GM23338 (cell line): Measurements from ENCODE around the gene GTF2E1. TPM values are rescaled to one million over a fixed set of nuclear protein-coding genes. Genes with fewer than 3 reads are reported as not detected.

Experiments
- ATAC-seq: fragments of 200-7000 bp; cut with Tn5 transposase; 3 replicates; pipeline ENCODE4 v1.9.1; 2020
- DNase-seq: peaks from one replicate; pipeline ENCODE4 v3.0.0-alpha.2; 2015; ENCODE audit warnings: low spot score
- H2AFZ ChIP-seq: fragments of 200-600 bp; sonication (generic); 2 replicates; pipeline ENCODE4 v1.8.0; 2016; ENCODE audit warnings: antibody characterized with exemption, mild to moderate bottlenecking, moderate library complexity
- H3F3A ChIP-seq: fragments of 200-600 bp; sonication (generic); replicated peaks from 2 replicates; pipeline ENCODE4 v1.8.0; 2017; ENCODE audit warnings: antibody characterized with exemption, mixed run types, low read depth
- H3K27ac ChIP-seq: fragments of 200-600 bp; sonication (generic); 2 replicates; pipeline ENCODE4 v1.6.1; 2016; ENCODE audit warnings: low read depth
- H3K27me3 ChIP-seq: fragments of 200-600 bp; sonication (generic); 2 replicates; pipeline ENCODE4 v1.8.0; 2016; ENCODE audit warnings: mild to moderate bottlenecking, mixed run types, moderate library complexity; ENCODE audit not compliant: insufficient read depth
- H3K36me3 ChIP-seq: fragments of 200-600 bp; sonication (generic); 2 replicates; pipeline ENCODE4 v1.8.0; 2016; ENCODE audit warnings: mild to moderate bottlenecking; ENCODE audit not compliant: insufficient read depth
- H3K4me1 ChIP-seq: fragments of 200-600 bp; sonication (generic); 2 replicates; pipeline ENCODE4 v1.8.0; 2016; ENCODE audit warnings: mild to moderate bottlenecking, moderate library complexity; ENCODE audit not compliant: insufficient read depth
- H3K4me2 ChIP-seq: fragments of 200-600 bp; sonication (generic); 2 replicates; pipeline ENCODE4 v1.7.1; 2017; ENCODE audit warnings: mixed run types
- H3K4me3 ChIP-seq: fragments of 200-600 bp; sonication (generic); 2 replicates; pipeline ENCODE4 v1.6.1; 2016; ENCODE audit warnings: mixed run types
- H3K79me2 ChIP-seq: fragments of 200-600 bp; sonication (generic); replicated peaks from 2 replicates; pipeline ENCODE4 v1.8.0; 2017; ENCODE audit warnings: mild to moderate bottlenecking; ENCODE audit not compliant: insufficient read depth
- H3K9me2 ChIP-seq: fragments of 200-600 bp; sonication (generic); 2 replicates; pipeline ENCODE4 v1.8.0; 2017; ENCODE audit not compliant: insufficient read depth
- H4K20me1 ChIP-seq: fragments of 200-600 bp; sonication (generic); replicated peaks from 2 replicates; pipeline ENCODE4 v1.8.0; 2017; ENCODE audit warnings: mild to moderate bottlenecking; ENCODE audit not compliant: insufficient read depth
- H3K27ac Mint-ChIP-seq: 2 replicates; pipeline ENCODE4 v1.8.0; 2020; ENCODE audit warnings: inconsistent platforms, mild to moderate bottlenecking, moderate library complexity, mixed read lengths
- H3K27me3 Mint-ChIP-seq: 3 replicates; pipeline ENCODE4 v1.8.0; 2022; ENCODE audit warnings: low read depth, mild to moderate bottlenecking, moderate library complexity, mixed read lengths, inconsistent platforms; ENCODE audit not compliant: insufficient read depth, poor library complexity
- H3K36me3 Mint-ChIP-seq: 3 replicates; pipeline ENCODE4 v1.8.0; 2021; ENCODE audit warnings: low read depth, mild to moderate bottlenecking, inconsistent platforms, moderate library complexity, mixed read lengths
- H3K4me1 Mint-ChIP-seq: 3 replicates; pipeline ENCODE4 v1.8.0; 2020; ENCODE audit warnings: mild to moderate bottlenecking, inconsistent platforms, mixed read lengths
- H3K4me3 Mint-ChIP-seq: 3 replicates; pipeline ENCODE4 v1.8.0; 2021; ENCODE audit warnings: moderate library complexity, mild to moderate bottlenecking, inconsistent platforms, mixed read lengths
- H3K9me3 Mint-ChIP-seq: 3 replicates; pipeline ENCODE4 v1.8.0; 2020; ENCODE audit warnings: moderate library complexity, mild to moderate bottlenecking, inconsistent platforms, mixed read lengths
- CREB1 ChIP-seq: fragments of 250-450 bp; sonication (Bioruptor Pico); IDR thresholded peaks from 2 replicates; pipeline ENCODE4 v1.5.0; 2020; ENCODE audit warnings: low read depth, mild to moderate bottlenecking, moderate library complexity
- EZH2 ChIP-seq: fragments of 200-600 bp; sonication (generic); IDR thresholded peaks from one replicate; pipeline ENCODE4 v1.8.0; 2017; ENCODE audit warnings: antibody characterized with exemption, mild to moderate bottlenecking, low read depth; ENCODE audit not compliant: unreplicated experiment
- EZH2phosphoT487 ChIP-seq: fragments of 200-600 bp; sonication (generic); IDR thresholded peaks from one replicate; pipeline ENCODE4 v1.8.1; 2018; ENCODE audit warnings: antibody characterized with exemption; ENCODE audit not compliant: unreplicated experiment
- JUNB ChIP-seq: IDR thresholded peaks from one replicate; pipeline ENCODE4 v1.6.1; 2016; ENCODE audit warnings: antibody characterized with exemption; ENCODE audit not compliant: unreplicated experiment
- NANOG ChIP-seq: IDR thresholded peaks from 2 replicates; pipeline ENCODE4 v1.6.1; 2016; ENCODE audit warnings: antibody characterized with exemption, borderline replicate concordance
- POLR2AphosphoS5 ChIP-seq: IDR thresholded peaks from 2 replicates; pipeline ENCODE4 v1.6.1; 2016; ENCODE audit warnings: antibody characterized with exemption, low read depth
- ZNF114 ChIP-seq: fragments of 250-450 bp; sonication (Bioruptor Pico); IDR thresholded peaks from 2 replicates; pipeline ENCODE4 v1.5.0; 2020; ENCODE audit warnings: mild to moderate bottlenecking, moderate library complexity
- ZNF331 ChIP-seq: fragments of 250-450 bp; sonication (Bioruptor Pico); IDR thresholded peaks from 2 replicates; pipeline ENCODE4 v1.5.0; 2020; ENCODE audit warnings: low read depth, mild to moderate bottlenecking, moderate library complexity
- polyA plus RNA-seq: library from polyadenylated mRNA; unstranded; fragments of >200 nt; fragmentation: Nextera tagmentation; extraction: Ambion mirVana; gene quantifications from 2 replicates; pipeline ENCODE4 v1.2.1, GENCODE V29; 2016
- total RNA-seq: library from RNA; depleted of rRNA; stranded (reverse); fragments of >200 nt; shearing (Covaris generic); gene quantifications from 2 replicates; pipeline ENCODE4 v1.2.3, GENCODE V29; 2014
- TF ChIP-seq, protein P1 (sequence below): IDR thresholded peaks from 2 replicates; pipeline ENCODE4 v1.6.1; 2016; ENCODE audit warnings: antibody characterized with exemption
- TF ChIP-seq, protein P2 (sequence below), 2 experiments: fragments of 200-600 bp in 1 of 2; sonication (generic) in 1 of 2; conservative IDR thresholded peaks; 2 replicates each; pipeline versions ENCODE4 v1.5.1 to v1.6.1; 2016 to 2017; ENCODE audit warnings: antibody characterized with exemption in 2 of 2, low read depth in 2 of 2, mild to moderate bottlenecking in 2 of 2, moderate library complexity in 1 of 2
- TF ChIP-seq, protein P3 (sequence below): fragments of 250-450 bp; sonication (Bioruptor Pico); IDR thresholded peaks from 2 replicates; pipeline ENCODE4 v1.5.0; 2020; ENCODE audit warnings: mild to moderate bottlenecking, moderate library complexity

Gene GTF2E1
- total and polyA plus RNA-seq, 2 experiments from 2014 or later, result 24.3 to 69.0 TPM

DNA sequence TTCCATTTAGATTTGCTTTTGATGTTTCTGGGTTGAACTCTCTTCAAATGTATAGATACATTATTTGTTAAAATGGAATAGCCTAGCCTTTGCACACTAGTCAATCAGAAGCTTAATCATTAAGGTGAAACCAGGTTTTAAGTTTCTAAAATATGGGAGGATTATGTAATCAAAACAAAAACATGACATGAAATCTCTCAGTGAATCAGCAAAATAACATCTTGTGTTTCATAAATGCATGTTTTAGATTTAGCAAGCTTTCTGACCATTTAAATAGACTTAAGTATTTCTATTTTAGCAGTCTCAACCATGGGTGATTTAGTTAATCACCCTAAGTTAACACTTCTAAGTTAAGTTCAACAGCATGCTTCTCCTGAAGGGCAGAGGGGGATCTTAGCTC is 11.3 kb downstream of the GTF2E1 start (continued):
- TF ChIP-seq ZNF114 (CRISPR knock-in tag), result no peak
- no peak for TF ChIP-seq POLR2AphosphoS5
- TF ChIP-seq JUNB, result no peak
- no peak for TF ChIP-seq EZH2phosphoT487
- no peak for TF ChIP-seq NANOG
- TF ChIP-seq, protein P1, sequence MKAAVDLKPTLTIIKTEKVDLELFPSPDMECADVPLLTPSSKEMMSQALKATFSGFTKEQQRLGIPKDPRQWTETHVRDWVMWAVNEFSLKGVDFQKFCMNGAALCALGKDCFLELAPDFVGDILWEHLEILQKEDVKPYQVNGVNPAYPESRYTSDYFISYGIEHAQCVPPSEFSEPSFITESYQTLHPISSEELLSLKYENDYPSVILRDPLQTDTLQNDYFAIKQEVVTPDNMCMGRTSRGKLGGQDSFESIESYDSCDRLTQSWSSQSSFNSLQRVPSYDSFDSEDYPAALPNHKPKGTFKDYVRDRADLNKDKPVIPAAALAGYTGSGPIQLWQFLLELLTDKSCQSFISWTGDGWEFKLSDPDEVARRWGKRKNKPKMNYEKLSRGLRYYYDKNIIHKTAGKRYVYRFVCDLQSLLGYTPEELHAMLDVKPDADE, result no peak
- TF ChIP-seq ZNF331 (CRISPR knock-in tag), result no peak
- TF ChIP-seq, protein P2, sequence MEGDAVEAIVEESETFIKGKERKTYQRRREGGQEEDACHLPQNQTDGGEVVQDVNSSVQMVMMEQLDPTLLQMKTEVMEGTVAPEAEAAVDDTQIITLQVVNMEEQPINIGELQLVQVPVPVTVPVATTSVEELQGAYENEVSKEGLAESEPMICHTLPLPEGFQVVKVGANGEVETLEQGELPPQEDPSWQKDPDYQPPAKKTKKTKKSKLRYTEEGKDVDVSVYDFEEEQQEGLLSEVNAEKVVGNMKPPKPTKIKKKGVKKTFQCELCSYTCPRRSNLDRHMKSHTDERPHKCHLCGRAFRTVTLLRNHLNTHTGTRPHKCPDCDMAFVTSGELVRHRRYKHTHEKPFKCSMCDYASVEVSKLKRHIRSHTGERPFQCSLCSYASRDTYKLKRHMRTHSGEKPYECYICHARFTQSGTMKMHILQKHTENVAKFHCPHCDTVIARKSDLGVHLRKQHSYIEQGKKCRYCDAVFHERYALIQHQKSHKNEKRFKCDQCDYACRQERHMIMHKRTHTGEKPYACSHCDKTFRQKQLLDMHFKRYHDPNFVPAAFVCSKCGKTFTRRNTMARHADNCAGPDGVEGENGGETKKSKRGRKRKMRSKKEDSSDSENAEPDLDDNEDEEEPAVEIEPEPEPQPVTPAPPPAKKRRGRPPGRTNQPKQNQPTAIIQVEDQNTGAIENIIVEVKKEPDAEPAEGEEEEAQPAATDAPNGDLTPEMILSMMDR (conservative IDR thresholded peaks at IDR 0.05; ENCODE audit: low read depth in 2 of 2), result no peak

- DNase-seq (no peak), ATAC-seq (no peak)
- Mint-ChIP-seq H3K9me3 (peaks cover 11% of the 10 kb centered on the region; the same call in 2 of the 3 replicates), H3K4me3 (no peak overlapping the region), H3K36me3 (peaks cover 88% of the 10 kb centered on the region), H3K4me1 (peaks cover 27% of the 10 kb centered on the region), H3K27me3 (peaks cover 3% of the 10 kb centered on the region), H3K27ac (no peak overlapping the region)
- no peak overlapping the region for H2AFZ ChIP-seq
- no peaks in the 10 kb centered on the region for H3K27me3 ChIP-seq
- no peak overlapping the region for H3K27ac ChIP-seq
- peaks cover 7% of the 10 kb centered on the region; the same call in 1 of the 2 replicates for H4K20me1 ChIP-seq
- no peaks in the 10 kb centered on the region for H3K9me2 ChIP-seq
- peaks cover 4% of the 10 kb centered on the region; the same call in 1 of the 2 replicates for H3K4me1 ChIP-seq
- H3K79me2 ChIP-seq, result peaks cover 100% of the 10 kb centered on the region
- H3K4me3 ChIP-seq, result no peak overlapping the region
- no peak overlapping the region for H3K4me2 ChIP-seq
- H3K36me3 ChIP-seq, result peaks cover 15% of the 10 kb centered on the region; the same call in 1 of the 2 replicates
- H3F3A ChIP-seq, result no peaks in the 10 kb centered on the region
- no peak for TF ChIP-seq ZNF114 (CRISPR knock-in tag)
- TF ChIP-seq, protein P2 (conservative IDR thresholded peaks at IDR 0.05; ENCODE audit: low read depth in 2 of 2), result no peak
- TF ChIP-seq EZH2phosphoT487, result no peak
- no peak for TF ChIP-seq CREB1 (CRISPR knock-in tag)
- TF ChIP-seq NANOG, result no peak
- TF ChIP-seq, protein P3, sequence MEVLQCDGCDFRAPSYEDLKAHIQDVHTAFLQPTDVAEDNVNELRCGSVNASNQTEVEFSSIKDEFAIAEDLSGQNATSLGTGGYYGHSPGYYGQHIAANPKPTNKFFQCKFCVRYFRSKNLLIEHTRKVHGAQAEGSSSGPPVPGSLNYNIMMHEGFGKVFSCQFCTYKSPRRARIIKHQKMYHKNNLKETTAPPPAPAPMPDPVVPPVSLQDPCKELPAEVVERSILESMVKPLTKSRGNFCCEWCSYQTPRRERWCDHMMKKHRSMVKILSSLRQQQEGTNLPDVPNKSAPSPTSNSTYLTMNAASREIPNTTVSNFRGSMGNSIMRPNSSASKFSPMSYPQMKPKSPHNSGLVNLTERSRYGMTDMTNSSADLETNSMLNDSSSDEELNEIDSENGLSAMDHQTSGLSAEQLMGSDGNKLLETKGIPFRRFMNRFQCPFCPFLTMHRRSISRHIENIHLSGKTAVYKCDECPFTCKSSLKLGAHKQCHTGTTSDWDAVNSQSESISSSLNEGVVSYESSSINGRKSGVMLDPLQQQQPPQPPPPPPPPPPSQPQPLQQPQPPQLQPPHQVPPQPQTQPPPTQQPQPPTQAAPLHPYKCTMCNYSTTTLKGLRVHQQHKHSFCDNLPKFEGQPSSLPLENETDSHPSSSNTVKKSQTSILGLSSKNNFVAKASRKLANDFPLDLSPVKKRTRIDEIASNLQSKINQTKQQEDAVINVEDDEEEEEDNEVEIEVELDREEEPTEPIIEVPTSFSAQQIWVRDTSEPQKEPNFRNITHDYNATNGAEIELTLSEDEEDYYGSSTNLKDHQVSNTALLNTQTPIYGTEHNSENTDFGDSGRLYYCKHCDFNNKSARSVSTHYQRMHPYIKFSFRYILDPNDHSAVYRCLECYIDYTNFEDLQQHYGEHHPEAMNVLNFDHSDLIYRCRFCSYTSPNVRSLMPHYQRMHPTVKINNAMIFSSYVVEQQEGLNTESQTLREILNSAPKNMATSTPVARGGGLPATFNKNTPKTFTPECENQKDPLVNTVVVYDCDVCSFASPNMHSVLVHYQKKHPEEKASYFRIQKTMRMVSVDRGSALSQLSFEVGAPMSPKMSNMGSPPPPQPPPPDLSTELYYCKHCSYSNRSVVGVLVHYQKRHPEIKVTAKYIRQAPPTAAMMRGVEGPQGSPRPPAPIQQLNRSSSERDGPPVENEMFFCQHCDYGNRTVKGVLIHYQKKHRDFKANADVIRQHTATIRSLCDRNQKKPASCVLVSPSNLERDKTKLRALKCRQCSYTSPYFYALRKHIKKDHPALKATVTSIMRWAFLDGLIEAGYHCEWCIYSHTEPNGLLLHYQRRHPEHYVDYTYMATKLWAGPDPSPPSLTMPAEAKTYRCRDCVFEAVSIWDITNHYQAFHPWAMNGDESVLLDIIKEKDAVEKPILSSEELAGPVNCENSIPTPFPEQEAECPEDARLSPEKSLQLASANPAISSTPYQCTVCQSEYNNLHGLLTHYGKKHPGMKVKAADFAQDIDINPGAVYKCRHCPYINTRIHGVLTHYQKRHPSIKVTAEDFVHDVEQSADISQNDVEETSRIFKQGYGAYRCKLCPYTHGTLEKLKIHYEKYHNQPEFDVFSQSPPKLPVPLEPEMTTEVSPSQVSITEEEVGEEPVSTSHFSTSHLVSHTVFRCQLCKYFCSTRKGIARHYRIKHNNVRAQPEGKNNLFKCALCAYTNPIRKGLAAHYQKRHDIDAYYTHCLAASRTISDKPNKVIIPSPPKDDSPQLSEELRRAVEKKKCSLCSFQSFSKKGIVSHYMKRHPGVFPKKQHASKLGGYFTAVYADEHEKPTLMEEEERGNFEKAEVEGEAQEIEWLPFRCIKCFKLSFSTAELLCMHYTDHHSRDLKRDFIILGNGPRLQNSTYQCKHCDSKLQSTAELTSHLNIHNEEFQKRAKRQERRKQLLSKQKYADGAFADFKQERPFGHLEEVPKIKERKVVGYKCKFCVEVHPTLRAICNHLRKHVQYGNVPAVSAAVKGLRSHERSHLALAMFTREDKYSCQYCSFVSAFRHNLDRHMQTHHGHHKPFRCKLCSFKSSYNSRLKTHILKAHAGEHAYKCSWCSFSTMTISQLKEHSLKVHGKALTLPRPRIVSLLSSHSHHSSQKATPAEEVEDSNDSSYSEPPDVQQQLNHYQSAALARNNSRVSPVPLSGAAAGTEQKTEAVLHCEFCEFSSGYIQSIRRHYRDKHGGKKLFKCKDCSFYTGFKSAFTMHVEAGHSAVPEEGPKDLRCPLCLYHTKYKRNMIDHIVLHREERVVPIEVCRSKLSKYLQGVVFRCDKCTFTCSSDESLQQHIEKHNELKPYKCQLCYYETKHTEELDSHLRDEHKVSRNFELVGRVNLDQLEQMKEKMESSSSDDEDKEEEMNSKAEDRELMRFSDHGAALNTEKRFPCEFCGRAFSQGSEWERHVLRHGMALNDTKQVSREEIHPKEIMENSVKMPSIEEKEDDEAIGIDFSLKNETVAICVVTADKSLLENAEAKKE, result no peak
- TF ChIP-seq EZH2, result no peak
- TF ChIP-seq ZNF331 (CRISPR knock-in tag), result no peak
Observed at GRCh38 chr3:120756061-120756460, 13.5 kb downstream of the GTF2E1 start.
